Measurements from ENCODE around the gene TMTC2.

Gene TMTC2

DNA sequence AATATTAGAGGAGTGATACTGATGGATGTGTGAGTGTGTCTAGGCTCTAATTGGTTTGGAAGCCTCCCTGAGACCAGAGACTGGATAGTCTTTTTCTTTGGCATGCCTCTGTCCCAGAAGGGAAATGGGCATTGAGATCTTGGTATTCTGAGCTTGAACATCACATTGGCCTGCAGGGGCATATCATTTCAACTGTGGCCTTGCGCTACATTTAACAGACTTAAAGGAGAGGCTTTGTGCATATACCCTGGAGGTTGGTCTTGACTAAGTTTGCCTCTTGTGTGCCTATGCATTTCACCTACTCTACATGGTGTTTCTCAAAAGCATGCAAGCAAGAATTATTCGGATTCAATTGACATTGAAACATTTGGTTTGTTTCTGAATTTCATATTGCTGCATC lies 185.4 kb downstream of the TMTC2 start:
- TF ChIP-seq GATA2 (IDR thresholded peaks at IDR 0.05; ENCODE audit: low read depth, low read length) (no peak), GATA3 (IDR thresholded peaks at IDR 0.05; ENCODE audit: low read depth, low read length) (no peak)

DNA sequence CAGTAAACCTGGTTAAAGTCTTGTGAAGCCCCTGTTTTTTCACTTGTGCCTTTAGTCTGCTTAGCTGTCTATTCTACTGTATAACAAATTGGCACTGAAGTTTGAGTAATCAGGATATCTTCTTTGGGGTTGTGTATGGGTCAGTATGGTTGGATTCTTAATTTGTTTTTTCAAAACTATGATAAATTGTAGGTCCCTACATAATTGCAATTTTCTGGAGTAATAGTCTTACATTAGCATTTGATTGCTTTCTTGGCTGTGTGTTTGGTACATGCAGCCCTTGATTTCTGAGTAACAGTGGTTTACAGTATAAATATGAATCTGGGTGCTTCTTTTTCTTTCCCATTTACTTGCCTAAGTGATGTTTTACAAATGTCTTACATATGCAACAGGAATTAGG lies 186.6 kb downstream of the TMTC2 start:
- no peak for TF ChIP-seq GATA3 (IDR thresholded peaks at IDR 0.05; ENCODE audit: low read depth, low read length)
- TF ChIP-seq GATA2 (IDR thresholded peaks at IDR 0.05; ENCODE audit: low read depth, low read length), result no peak

DNA sequence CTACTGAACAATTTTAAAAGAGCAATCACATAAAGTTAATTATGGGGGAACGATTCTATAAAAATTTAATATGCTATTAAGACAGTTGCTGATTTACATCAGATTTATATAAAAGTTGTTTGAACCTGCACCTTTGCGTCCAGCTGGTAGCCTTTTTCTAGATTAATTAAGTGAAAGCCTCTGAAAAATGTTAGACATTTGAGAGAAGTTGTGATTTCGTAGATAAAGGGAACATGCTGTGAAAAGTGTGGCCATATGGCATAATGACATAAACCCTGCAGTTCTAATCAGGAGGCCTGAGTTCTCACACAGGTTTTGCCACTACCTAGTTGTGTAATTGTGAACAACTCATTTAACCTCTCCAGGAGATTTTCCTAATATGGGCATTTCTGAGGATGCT lies 187.2 kb downstream of the TMTC2 start:
- TF ChIP-seq GATA3 (IDR thresholded peaks at IDR 0.05; ENCODE audit: low read depth, low read length) (peak; percentile 68), GATA2 (IDR thresholded peaks at IDR 0.05; ENCODE audit: low read depth, low read length) (peak; percentile 55; the same call in 1 of the 2 replicates)

DNA sequence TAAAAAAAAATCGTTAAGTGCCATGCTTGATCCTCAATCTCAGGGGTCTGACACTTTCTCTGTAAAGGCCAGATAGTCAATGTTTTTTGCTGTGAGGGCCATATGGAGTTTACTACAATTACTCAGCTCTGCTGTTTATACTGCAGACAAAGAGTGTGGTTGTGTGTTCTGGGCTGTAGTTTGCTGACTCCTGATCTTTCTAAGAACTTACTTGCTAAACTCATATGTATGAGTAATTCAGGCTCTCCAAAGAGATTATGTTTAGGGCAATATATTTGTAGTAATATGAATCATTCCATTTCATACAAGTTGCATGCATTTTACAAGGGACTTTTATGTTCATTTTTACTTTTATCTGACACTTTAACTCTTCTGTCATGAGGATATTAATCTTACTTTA lies 188.2 kb downstream of the TMTC2 start:
- no peak for TF ChIP-seq GATA2 (IDR thresholded peaks at IDR 0.05; ENCODE audit: low read depth, low read length)
- TF ChIP-seq GATA3 (IDR thresholded peaks at IDR 0.05; ENCODE audit: low read depth, low read length), result no peak

DNA sequence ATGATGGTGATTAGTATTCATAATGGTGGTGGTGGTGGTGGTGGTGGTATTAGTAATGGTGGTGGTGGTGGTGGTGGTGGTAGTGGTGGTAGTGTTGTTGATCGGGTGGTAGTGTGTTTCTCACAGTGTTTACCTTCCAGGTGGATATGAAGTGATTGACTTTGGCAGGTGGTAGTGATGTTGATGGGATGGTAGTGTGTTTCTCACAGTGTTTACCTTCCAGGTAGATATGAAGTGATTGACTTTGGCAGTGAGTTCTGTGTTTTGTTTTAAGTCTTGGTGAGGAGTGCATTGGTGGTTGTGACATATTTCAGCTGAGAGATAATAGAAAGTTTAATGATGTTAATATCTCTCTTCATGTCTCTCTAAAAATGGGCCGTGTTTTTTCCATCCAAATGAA lies 189.4 kb downstream of the TMTC2 start:
- TF ChIP-seq GATA2 (IDR thresholded peaks at IDR 0.05; ENCODE audit: low read depth, low read length) (no peak), GATA3 (IDR thresholded peaks at IDR 0.05; ENCODE audit: low read depth, low read length) (no peak)

DNA sequence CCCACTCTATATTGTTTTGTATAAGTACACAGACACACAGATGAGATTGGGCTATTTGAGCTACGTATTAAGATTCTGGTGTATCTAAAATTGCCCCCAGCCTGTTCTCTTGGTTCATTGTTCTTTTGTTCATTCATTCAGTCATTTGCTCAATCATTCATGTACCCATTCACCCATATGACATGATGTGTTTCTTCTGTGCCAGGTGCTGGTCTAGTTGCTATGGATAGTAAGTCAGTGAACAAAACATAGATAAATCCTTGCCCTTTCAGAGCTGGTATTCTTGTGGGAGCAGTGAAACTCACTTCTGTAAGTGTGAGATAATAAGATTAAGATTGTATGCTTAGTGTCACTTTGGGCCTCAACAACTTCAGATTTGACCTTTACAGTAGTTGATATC lies 191.3 kb downstream of the TMTC2 start:
- TF ChIP-seq GATA2 (IDR thresholded peaks at IDR 0.05; ENCODE audit: low read depth, low read length) (no peak), GATA3 (IDR thresholded peaks at IDR 0.05; ENCODE audit: low read depth, low read length) (no peak)

DNA sequence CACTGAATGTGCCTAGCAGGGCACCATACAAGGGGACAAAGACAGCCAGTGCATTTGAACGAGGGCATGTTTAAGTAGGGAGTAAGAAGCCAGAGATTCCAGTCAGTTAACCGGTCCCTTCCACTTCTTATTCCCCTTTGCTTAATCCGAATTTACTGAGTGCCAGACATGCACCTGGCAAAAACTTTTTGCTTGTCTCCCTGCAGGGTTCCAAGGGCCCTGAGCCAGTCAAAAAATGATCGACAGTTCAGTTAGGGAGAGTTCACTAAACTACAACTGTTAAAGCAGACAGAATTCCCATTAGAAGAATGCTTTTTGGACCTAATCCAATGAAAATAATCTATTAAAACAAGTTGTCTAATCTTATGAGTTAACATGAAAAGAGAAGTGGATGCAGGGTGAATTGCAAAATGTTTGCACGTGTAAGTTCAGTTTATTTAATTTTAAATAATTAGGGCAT lies 193.8 kb downstream of the TMTC2 start:
- TF ChIP-seq GATA2 (IDR thresholded peaks at IDR 0.05; ENCODE audit: low read depth, low read length), result no peak
- no peak for TF ChIP-seq GATA3 (IDR thresholded peaks at IDR 0.05; ENCODE audit: low read depth, low read length)

DNA sequence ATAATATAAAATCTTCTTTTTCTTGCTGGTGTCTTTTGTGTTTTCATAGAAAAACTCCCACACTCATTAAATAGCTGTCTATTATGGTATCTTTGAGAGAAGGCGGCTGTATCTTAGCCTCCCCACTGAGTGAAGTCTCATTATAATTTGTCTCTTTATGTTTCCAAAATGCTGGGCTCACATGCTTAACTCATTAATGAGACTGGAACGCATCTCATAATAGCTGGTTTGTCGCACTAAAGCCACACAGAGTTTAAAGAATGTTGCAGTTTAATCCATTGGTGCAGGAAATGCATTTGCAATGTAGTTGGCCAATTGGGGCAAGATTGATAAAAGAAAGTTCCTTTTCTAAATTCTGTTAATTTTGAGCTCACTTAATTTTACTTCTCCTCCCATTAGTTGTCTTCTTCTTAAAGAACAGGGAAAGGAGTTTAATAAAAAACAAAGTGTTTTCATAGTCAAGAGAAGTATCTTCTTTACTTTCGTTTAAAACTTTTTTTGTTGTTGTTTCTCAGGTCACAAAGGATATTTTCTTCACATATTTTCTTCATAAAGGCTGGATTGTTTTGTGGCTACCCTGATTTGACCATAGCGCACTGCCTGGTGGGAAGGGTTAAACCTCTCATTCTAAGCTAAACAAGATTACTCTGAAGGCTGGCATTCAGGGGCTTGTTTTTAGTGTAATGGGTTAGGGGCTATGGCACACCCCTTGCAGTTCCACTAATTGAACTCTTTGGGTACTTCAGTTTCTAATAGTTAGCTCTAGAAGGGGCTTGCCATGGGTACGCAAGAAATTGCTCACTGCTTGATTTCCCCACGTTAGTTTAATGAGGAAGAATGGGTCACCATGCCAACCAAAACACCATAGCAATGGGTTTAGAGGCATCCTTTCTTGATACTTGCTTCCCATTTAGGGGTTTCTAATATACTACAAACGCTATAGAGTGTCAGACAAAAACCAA lies 197.0 kb downstream of the TMTC2 start:
- TF ChIP-seq GATA2 (IDR thresholded peaks at IDR 0.05; ENCODE audit: low read depth, low read length) (no peak), GATA3 (IDR thresholded peaks at IDR 0.05; ENCODE audit: low read depth, low read length) (no peak)

DNA sequence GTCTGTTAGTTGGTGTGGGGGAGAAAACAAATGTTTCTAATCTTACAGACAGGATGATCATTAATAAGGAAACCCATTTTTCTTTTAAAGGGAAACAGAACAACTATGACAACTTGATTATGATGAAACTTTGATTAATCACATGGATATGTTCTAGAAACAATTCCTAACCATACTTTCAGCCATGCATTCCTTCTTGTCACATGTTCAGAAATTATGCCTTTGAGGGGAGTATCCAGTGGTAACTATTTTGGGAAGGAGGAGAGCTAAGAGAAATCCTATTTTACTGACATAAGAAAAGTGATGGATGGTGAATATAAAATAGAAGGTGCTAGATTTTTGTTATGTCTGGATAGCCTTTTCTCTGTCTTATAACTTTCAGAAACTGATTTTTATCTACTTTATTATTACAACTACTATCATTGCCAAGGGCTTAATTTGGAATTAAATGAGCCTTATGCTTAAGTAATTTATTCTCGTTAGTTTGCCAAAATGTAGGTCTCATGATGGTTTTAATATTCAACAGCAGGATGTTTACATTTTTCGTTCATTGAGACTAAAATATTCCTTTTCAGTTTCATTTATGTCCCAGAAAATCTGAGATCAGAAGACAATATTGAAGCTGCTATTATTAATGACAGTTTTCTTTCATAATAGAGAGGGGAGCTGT lies 200.1 kb downstream of the TMTC2 start:
- TF ChIP-seq GATA3 (IDR thresholded peaks at IDR 0.05; ENCODE audit: low read depth, low read length) (no peak), GATA2 (IDR thresholded peaks at IDR 0.05; ENCODE audit: low read depth, low read length) (no peak)

DNA sequence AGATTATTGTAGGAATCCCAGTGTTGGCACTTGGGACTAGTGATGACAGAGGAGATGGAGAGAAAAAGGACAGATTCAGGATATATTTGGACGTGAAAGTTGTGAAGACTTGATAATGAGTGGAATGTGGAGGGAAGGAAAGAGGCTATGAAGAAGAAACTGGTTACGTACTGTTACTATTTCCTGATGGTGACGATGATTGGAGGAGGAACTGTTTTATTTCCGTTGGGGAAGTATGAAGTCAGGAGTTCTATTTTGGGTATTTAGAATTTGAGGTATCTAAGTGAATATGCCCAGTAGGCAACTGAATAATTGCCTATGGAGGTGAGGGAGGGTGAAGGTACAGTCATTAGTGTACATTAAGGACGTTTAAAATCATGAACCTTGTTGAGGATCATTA lies 207.2 kb downstream of the TMTC2 start:
- no peak for TF ChIP-seq GATA2 (IDR thresholded peaks at IDR 0.05; ENCODE audit: low read depth, low read length)
- TF ChIP-seq GATA3 (IDR thresholded peaks at IDR 0.05; ENCODE audit: low read depth, low read length), result no peak

DNA sequence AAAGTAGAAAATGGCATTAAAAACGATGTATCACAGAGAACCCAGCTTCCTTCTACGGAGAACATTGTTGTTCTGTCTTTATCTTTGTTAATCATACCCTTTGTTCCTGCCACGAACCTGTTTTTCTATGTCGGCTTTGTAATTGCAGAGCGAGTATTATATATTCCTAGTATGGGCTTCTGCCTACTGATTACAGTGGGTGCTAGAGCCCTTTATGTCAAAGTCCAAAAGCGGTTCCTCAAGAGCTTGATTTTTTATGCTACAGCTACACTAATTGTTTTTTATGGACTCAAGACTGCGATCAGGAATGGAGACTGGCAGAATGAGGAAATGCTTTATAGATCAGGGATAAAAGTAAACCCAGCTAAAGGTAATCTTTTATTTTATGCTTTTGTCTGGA lies 209.6 kb downstream of the TMTC2 start:
- no peak for TF ChIP-seq GATA2 (IDR thresholded peaks at IDR 0.05; ENCODE audit: low read depth, low read length)
- TF ChIP-seq GATA3 (IDR thresholded peaks at IDR 0.05; ENCODE audit: low read depth, low read length), result no peak

DNA sequence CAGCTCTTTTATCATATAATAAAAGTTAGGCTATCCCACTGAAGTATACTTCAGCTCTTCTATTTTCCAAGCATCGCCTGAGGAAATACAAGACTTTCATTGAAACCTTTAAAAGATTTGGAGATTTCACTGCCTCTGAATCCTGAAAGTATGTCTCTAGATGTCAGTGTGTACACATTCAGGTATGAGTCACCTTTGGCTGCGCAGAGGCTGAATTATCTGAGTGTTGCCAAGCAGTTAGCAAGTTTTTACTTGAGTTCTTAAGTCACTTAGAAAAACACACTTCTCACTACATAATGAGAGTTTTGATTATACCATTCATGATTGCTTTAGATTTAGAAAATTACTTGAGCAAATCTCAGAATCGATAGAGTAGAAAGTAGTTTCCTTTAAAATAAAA lies 210.3 kb downstream of the TMTC2 start:
- TF ChIP-seq GATA2 (IDR thresholded peaks at IDR 0.05; ENCODE audit: low read depth, low read length) (no peak), GATA3 (IDR thresholded peaks at IDR 0.05; ENCODE audit: low read depth, low read length) (no peak)

DNA sequence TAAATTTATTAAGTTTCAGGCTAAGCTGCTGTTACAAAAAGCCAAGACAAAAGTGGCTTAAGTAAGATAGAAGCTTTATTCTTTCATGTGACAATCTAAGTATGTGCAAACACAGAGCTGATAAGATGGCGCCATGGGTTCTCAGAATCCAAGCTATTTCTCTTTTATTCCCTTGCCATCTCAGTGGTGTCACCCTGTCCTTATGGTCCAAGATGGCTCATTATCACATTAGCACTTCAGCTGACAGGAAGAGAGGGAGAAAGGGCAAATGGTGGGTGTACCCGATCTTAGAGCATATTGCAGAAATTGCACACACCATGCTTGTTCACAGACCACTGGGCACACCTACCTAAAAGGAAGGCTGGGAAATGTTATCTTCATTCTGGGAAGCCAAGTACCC lies 211.7 kb downstream of the TMTC2 start:
- TF ChIP-seq GATA2 (IDR thresholded peaks at IDR 0.05; ENCODE audit: low read depth, low read length), result no peak
- TF ChIP-seq GATA3 (IDR thresholded peaks at IDR 0.05; ENCODE audit: low read depth, low read length), result no peak

DNA sequence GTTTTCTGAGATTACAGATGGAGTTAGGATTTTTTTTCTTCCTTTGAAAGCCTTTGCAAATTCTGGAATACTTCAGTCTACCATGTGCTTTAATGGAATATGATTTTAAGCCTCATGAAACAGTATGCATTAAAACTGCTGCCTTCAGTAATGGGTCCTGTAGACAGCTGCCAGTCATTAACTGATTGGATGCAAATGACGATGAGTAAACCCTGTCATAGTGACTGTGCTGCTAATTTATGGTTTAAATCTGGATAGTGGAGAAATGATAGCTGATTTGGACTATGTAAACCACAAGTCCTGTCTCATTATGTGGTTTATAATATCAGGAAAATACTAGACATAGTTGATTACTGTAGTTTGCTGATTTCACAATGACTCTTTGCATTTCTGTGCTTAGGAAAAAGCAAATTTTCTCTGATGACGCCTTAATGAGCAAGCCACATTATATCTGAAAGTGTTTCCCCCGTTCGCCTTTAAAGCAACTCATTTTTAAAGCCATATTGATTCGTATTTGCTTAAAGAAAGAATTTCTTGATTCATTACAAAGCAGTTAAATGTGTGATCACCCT lies 217.6 kb downstream of the TMTC2 start:
- TF ChIP-seq GATA3 (IDR thresholded peaks at IDR 0.05; ENCODE audit: low read depth, low read length), result no peak
- no peak for TF ChIP-seq GATA2 (IDR thresholded peaks at IDR 0.05; ENCODE audit: low read depth, low read length)
